Peyer's patch (tissue), 4 donors: ENCODE data around the gene CPA1.

ENCODE experiments used
- POLR2A ChIP-seq, 2 donors: fragments of 450-650 bp; IDR thresholded peaks; one replicate each; pipeline ENCODE4 v1.5.1; 2017; ENCODE audit warnings: antibody characterized with exemption in 2 of 2, mild to moderate bottlenecking in 2 of 2, moderate library complexity in 2 of 2
- TF ChIP-seq, protein P1 (sequence below), 6 experiments: fragments of 450-650 bp in 4 of 6; fragments of 200-600 bp in 2 of 6; sonication (generic) in 1 of 6; IDR thresholded peaks; one replicate each; pipeline ENCODE4 v1.5.1; 2017 to 2019; ENCODE audit warnings: antibody characterized with exemption in 6 of 6, mild to moderate bottlenecking in 3 of 6, moderate library complexity in 1 of 6

DNA sequence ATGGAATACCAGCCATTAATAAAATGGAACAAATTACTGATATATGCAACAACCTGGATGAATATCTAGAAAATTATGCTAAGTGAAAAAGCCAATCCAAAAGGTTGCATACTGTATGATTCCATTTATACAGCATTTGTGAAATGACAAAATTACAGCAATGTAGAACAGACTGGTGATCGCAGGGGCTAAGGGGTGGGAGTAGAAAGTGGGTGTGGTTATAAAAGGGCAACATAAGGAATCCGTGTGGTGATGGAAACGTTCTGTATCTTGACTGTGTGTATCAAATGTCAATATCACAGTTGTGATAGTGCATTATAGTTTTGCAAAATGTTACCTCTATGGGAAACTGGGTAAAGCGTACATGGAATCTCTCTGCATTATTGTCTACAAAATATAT lies 45.5 kb downstream of the CPA1 start:
- TF ChIP-seq, protein P1, sequence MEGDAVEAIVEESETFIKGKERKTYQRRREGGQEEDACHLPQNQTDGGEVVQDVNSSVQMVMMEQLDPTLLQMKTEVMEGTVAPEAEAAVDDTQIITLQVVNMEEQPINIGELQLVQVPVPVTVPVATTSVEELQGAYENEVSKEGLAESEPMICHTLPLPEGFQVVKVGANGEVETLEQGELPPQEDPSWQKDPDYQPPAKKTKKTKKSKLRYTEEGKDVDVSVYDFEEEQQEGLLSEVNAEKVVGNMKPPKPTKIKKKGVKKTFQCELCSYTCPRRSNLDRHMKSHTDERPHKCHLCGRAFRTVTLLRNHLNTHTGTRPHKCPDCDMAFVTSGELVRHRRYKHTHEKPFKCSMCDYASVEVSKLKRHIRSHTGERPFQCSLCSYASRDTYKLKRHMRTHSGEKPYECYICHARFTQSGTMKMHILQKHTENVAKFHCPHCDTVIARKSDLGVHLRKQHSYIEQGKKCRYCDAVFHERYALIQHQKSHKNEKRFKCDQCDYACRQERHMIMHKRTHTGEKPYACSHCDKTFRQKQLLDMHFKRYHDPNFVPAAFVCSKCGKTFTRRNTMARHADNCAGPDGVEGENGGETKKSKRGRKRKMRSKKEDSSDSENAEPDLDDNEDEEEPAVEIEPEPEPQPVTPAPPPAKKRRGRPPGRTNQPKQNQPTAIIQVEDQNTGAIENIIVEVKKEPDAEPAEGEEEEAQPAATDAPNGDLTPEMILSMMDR (IDR thresholded peaks at IDR 0.05) = no peak
- no peak for TF ChIP-seq POLR2A (IDR thresholded peaks at IDR 0.05)
